PC-3 (cell line): ENCODE measurements around the gene CD200R1. TPM values are rescaled to one million over a fixed set of nuclear protein-coding genes. Genes with fewer than 3 reads are reported as not detected.

Experiments
- ATAC-seq: fragments of 200-7000 bp; cut with Tn5 transposase; 2 replicates; pipeline ENCODE4 v1.9.1; 2020; ENCODE audit warnings: mild to moderate bottlenecking, moderate library complexity
- BruUV-seq: library from RNA; stranded (reverse); fragments of 400-500 nt; replicated peaks from 2 replicates; lab custom pipeline; 2021; lab: Mats Ljungman, UMichigan
- CTCF ChIA-PET: fragments of 300-600 bp; sonication (Branson Sonifier 250); formaldehyde crosslinking; loops from one replicate; lab custom pipeline; 2022; ENCODE audit warnings: antibody characterized with exemption; lab: Charles Lee
- POLR2A ChIA-PET: fragments of 300-600 bp; sonication (Branson Sonifier 250); formaldehyde crosslinking; loops from one replicate; lab custom pipeline; 2022; ENCODE audit warnings: antibody characterized with exemption; ENCODE audit not compliant: unreplicated experiment; lab: Charles Lee
- DNase-seq: peaks from one replicate; pipeline ENCODE4 v3.0.0-alpha.2; 2015
- H2AFZ ChIP-seq: fragments of 300-600 bp; sonication (generic); 2 replicates; pipeline ENCODE4 v1.6.0; 2016; ENCODE audit warnings: antibody characterized with exemption, low read length
- H3F3A ChIP-seq: fragments of 300-600 bp; sonication (generic); one replicate; pipeline ENCODE4 v1.6.0; 2017; ENCODE audit warnings: antibody characterized with exemption, low read length, control low read depth, mild to moderate bottlenecking; ENCODE audit not compliant: unreplicated experiment
- H3K27ac ChIP-seq: fragments of 300-600 bp; sonication (generic); 2 replicates; pipeline ENCODE4 v1.5.1; 2016; ENCODE audit warnings: mild to moderate bottlenecking, low read length
- H3K27me3 ChIP-seq: fragments of 300-600 bp; sonication (generic); 2 replicates; pipeline ENCODE4 v1.6.1; 2016; ENCODE audit warnings: low read length, mixed read lengths
- H3K36me3 ChIP-seq: fragments of 300-600 bp; sonication (generic); 2 replicates; pipeline ENCODE4 v1.6.1; 2016; ENCODE audit warnings: low read depth, mixed run types, low read length, mixed read lengths
- H3K4me1 ChIP-seq: fragments of 300-600 bp; sonication (generic); 2 replicates; pipeline ENCODE4 v1.5.1; 2016; ENCODE audit warnings: low read length; ENCODE audit not compliant: insufficient read depth
- H3K4me2 ChIP-seq: fragments of 300-600 bp; sonication (generic); 2 replicates; pipeline ENCODE4 v1.6.0; 2016; ENCODE audit warnings: low read length
- H3K4me3 ChIP-seq: fragments of 300-600 bp; sonication (generic); 2 replicates; pipeline ENCODE4 v1.5.1; 2016; ENCODE audit warnings: mild to moderate bottlenecking, low read length, mixed read lengths
- H3K79me2 ChIP-seq: fragments of 300-600 bp; sonication (generic); 2 replicates; pipeline ENCODE4 v1.6.1; 2017; ENCODE audit warnings: low read length, mixed read lengths
- H3K9ac ChIP-seq: fragments of 300-600 bp; sonication (generic); 2 replicates; pipeline ENCODE4 v1.6.0; 2016; ENCODE audit warnings: mild to moderate bottlenecking, low read length
- H3K9me2 ChIP-seq: fragments of 300-600 bp; sonication (generic); replicated peaks from 2 replicates; pipeline ENCODE4 v1.6.1; 2016; ENCODE audit warnings: mixed run types, low read length, mixed read lengths
- H3K9me3 ChIP-seq: fragments of 300-600 bp; sonication (generic); 2 replicates; pipeline ENCODE4 v1.6.1; 2016; ENCODE audit warnings: low read length, mixed read lengths
- H4K20me1 ChIP-seq: fragments of 300-600 bp; sonication (generic); 2 replicates; pipeline ENCODE4 v1.6.1; 2016; ENCODE audit warnings: low read length, mixed read lengths
- CTCF ChIP-seq: fragments of 300-600 bp; sonication (generic); conservative IDR thresholded peaks from 2 replicates; pipeline ENCODE4 v1.5.1; 2017; ENCODE audit warnings: antibody characterized with exemption, low read depth, mild to moderate bottlenecking, low read length
- EZH2 ChIP-seq: fragments of 300-600 bp; sonication (generic); IDR thresholded peaks from one replicate; pipeline ENCODE4 v1.6.1; 2017; ENCODE audit warnings: antibody characterized with exemption, mild to moderate bottlenecking, low read length; ENCODE audit not compliant: unreplicated experiment
- EZH2phosphoT487 ChIP-seq: fragments of 300-600 bp; sonication (generic); IDR thresholded peaks from 2 replicates; pipeline ENCODE4 v1.6.1; 2018; ENCODE audit warnings: mild to moderate bottlenecking, antibody characterized with exemption, low read length, borderline replicate concordance
- intact Hi-C: fragments of 100-400 bp; cut with micrococcal nuclease; formaldehyde crosslinking; loops from 2 replicates; pipeline ENCODE4 v1.9.0; 2023
- total RNA-seq: library from RNA; depleted of rRNA; stranded (reverse); fragments of >200 nt; gene quantifications from 2 replicates; pipeline ENCODE4 v1.2.3, GENCODE V29; 2014

CD200R1 gene
- total RNA-seq, 1 experiment from 2014 or later: not detected

- DNase-seq: no peak
- CTCF ChIA-PET: no interaction called here
Measured at GRCh38 chr3:113013593-113013992, 38.7 kb upstream of the CD200R1 start.

GRCh38 chr3:113008117-113008516 is 33.2 kb upstream of the CD200R1 start:
- H3F3A ChIP-seq: no peaks in the 10 kb centered on the region
- H3K9me2 ChIP-seq: no peaks in the 10 kb centered on the region
- no peak overlapping the region for H3K4me2 ChIP-seq
- CTCF ChIA-PET: no interaction called here
- TF ChIP-seq CTCF (no peak), EZH2phosphoT487 (no peak), EZH2 (no peak)
- H3K27me3 ChIP-seq: no peaks in the 10 kb centered on the region
- H3K4me1 ChIP-seq: no peaks in the 10 kb centered on the region
- ATAC-seq (no peak), DNase-seq (no peak)
- H3K4me3 ChIP-seq: no peak overlapping the region
- no TSS peak for BruUV-seq
- H3K79me2 ChIP-seq: peaks cover 25% of the 10 kb centered on the region
- no peak overlapping the region for H2AFZ ChIP-seq
- H4K20me1 ChIP-seq: no peaks in the 10 kb centered on the region
- H3K36me3 ChIP-seq: peaks cover 88% of the 10 kb centered on the region
- no peaks in the 10 kb centered on the region for H3K9me3 ChIP-seq
- H3K9ac ChIP-seq: no peak overlapping the region
- no peak overlapping the region for H3K27ac ChIP-seq
- intact Hi-C loops: no loop called here
- POLR2A ChIA-PET: no interaction called here

More at GRCh38 chr3:113013593-113013992, 38.7 kb upstream of the CD200R1 start:
- Histone ChIP-seq H3K9ac (no peak overlapping the region), H4K20me1 (peaks cover 6% of the 10 kb centered on the region; the same call in 1 of the 2 replicates), H3K9me3 (no peaks in the 10 kb centered on the region), H3K27ac (no peak overlapping the region), H3K9me2 (no peaks in the 10 kb centered on the region), H3K4me3 (no peak overlapping the region), H3K4me1 (peaks cover 8% of the 10 kb centered on the region), H2AFZ (no peak overlapping the region), H3F3A (no peaks in the 10 kb centered on the region), H3K79me2 (peaks cover 67% of the 10 kb centered on the region), H3K36me3 (peaks cover 66% of the 10 kb centered on the region), H3K27me3 (no peaks in the 10 kb centered on the region), H3K4me2 (no peak overlapping the region)
- ATAC-seq: no peak
- no TSS peak for BruUV-seq
- TF ChIP-seq EZH2phosphoT487: no peak
- no peak for TF ChIP-seq EZH2
- POLR2A ChIA-PET: no interaction called here
- intact Hi-C loops: no loop called here

GRCh38 chr3:113006359-113007056 is 31.6 kb upstream of the CD200R1 start:
- Histone ChIP-seq H3K9ac (no peak overlapping the region), H3K4me2 (no peak overlapping the region), H3K36me3 (peaks cover 90% of the 10 kb centered on the region), H3K4me1 (no peaks in the 10 kb centered on the region), H3K79me2 (peaks cover 17% of the 10 kb centered on the region), H3K9me3 (no peaks in the 10 kb centered on the region), H2AFZ (no peak overlapping the region), H3K9me2 (no peaks in the 10 kb centered on the region), H3K4me3 (no peak overlapping the region), H3K27ac (no peak overlapping the region), H3K27me3 (no peaks in the 10 kb centered on the region), H3F3A (no peaks in the 10 kb centered on the region), H4K20me1 (no peaks in the 10 kb centered on the region)
- CTCF ChIA-PET: no interaction called here
- intact Hi-C loops: no loop called here
- ATAC-seq (no peak), DNase-seq (no peak)
- BruUV-seq: no TSS peak
- TF ChIP-seq EZH2phosphoT487: no peak
- no peak for TF ChIP-seq CTCF
- no peak for TF ChIP-seq EZH2
- POLR2A ChIA-PET: no interaction called here
